Lung (tissue), 12 donors: Measurements from ENCODE around the gene ERCC6L2. TPM values are rescaled to one million over a fixed set of nuclear protein-coding genes. Genes with fewer than 3 reads are reported as not detected.

Source experiments
- ATAC-seq: fragments of 200-7000 bp; cut with Tn5 transposase; one replicate; pipeline ENCODE4 v1.9.1; 2020; ENCODE audit warnings: moderate number of reproducible peaks; ENCODE audit not compliant: insufficient read depth, low FRiP score
- DNase-seq, 3 donors: peaks; one replicate each; pipeline ENCODE4 v3.0.0-alpha.2; 2013 to 2017
- H3K27ac ChIP-seq, 2 donors: one replicate each; pipeline ENCODE4 v1.5.1; 2013; ENCODE audit warnings: mild to moderate bottlenecking in 2 of 2, moderate library complexity in 2 of 2, control low read depth in 1 of 2, inconsistent platforms in 1 of 2, low read depth in 1 of 2, low read length in 1 of 2
- H3K27me3 ChIP-seq, 3 donors: one replicate each; pipeline ENCODE4 v1.5.1; 2013; ENCODE audit warnings: low read length in 2 of 3; ENCODE audit not compliant: control insufficient read depth in 3 of 3, insufficient read depth in 3 of 3
- H3K36me3 ChIP-seq, 4 donors: one replicate each; pipeline ENCODE4 v1.5.1; 2013; ENCODE audit warnings: low read length in 4 of 4, mild to moderate bottlenecking in 1 of 4, moderate library complexity in 1 of 4; ENCODE audit not compliant: control insufficient read depth in 4 of 4, insufficient read depth in 4 of 4
- H3K4me1 ChIP-seq, 5 donors: one replicate each; pipeline ENCODE4 v1.5.1; 2013; ENCODE audit warnings: low read length in 5 of 5, mild to moderate bottlenecking in 2 of 5, moderate library complexity in 1 of 5; ENCODE audit not compliant: control insufficient read depth in 5 of 5, insufficient read depth in 5 of 5
- H3K4me3 ChIP-seq: one replicate; pipeline ENCODE4 v1.5.1; 2013; ENCODE audit warnings: mild to moderate bottlenecking, control low read depth, moderate library complexity
- H3K9ac ChIP-seq, 2 donors: one replicate each; pipeline ENCODE4 v1.5.1; 2013; ENCODE audit warnings: low read length in 2 of 2, control low read depth in 1 of 2; ENCODE audit not compliant: insufficient read depth in 1 of 2
- H3K9me3 ChIP-seq, 4 donors: one replicate each; pipeline ENCODE4 v1.5.1; 2013; ENCODE audit warnings: low read length in 3 of 4, mild to moderate bottlenecking in 1 of 4, moderate library complexity in 1 of 4; ENCODE audit not compliant: control insufficient read depth in 4 of 4, insufficient read depth in 3 of 4
- CTCF ChIP-seq: IDR thresholded peaks from 2 replicates; pipeline ENCODE4 v1.5.1; 2012; ENCODE audit warnings: mild to moderate bottlenecking; ENCODE audit errors: control extremely low read depth, extremely low read depth
- WGBS, 2 donors: extraction: QIAGEN DNeasy Blood & Tissue Kit; methylation state at CpG; one replicate each; pipeline ENCODE4 v1.1.7; 2013; 5-methylcytosine and 5-hydroxymethylcytosine counted together
- polyA plus RNA-seq, 2 donors: library from polyadenylated mRNA; stranded (reverse); fragments of 200-250 nt; gene quantifications; one replicate each; pipeline ENCODE4 v1.2.1, GENCODE V29; 2013
- total RNA-seq, 2 donors: library from RNA; depleted of rRNA in 1 of 2; stranded (reverse); fragments of >200 nt in 1 of 2; gene quantifications; one replicate each; pipeline ENCODE4 v1.2.1, GENCODE V29; 2014 to 2021
- donor health status: control.
- donor health status: control.
- donor health status: Bipolar disorder and iron deficiency.
- donor health status: healthy.
- donor health status: DM: yes; HTN: yes; CAD: no.

The ERCC6L2 gene
- total and polyA plus RNA-seq, 4 donors, result 4.3 to 125 (median 24.5) TPM

- 98 to 100% methylated on average over 1 of the region's 1 CpG for WGBS, 2 donors
- H3K9me3 ChIP-seq, result peaks cover 0 to 9% (median 4%) of the 10 kb centered on the region in 4 donors
- H3K4me1 ChIP-seq, result no peaks in the 10 kb centered on the region
- no peak for DNase-seq
- no peak for TF ChIP-seq CTCF
- no peaks in the 10 kb centered on the region for H3K27me3 ChIP-seq
- peaks cover 4 to 66% (median 36%) of the 10 kb centered on the region in 4 donors for H3K36me3 ChIP-seq
- no peak overlapping the region for H3K4me3 ChIP-seq
- ATAC-seq, result no peak
- H3K9ac ChIP-seq, result no peak overlapping the region
- H3K27ac ChIP-seq, result no peak overlapping the region
These were observed 63.2 kb downstream of the ERCC6L2 start for GRCh38 chr9:95938724-95939123.

- DNase-seq, result no peak
- Histone ChIP-seq H3K4me1 (no peaks in the 10 kb centered on the region), H3K27me3 (no peaks in the 10 kb centered on the region), H3K36me3 (peaks cover 3 to 68% (median 38%) of the 10 kb centered on the region in 4 donors), H3K4me3 (no peak overlapping the region), H3K9ac (no peak overlapping the region), H3K9me3 (peaks cover 0 to 10% (median 4%) of the 10 kb centered on the region in 4 donors), H3K27ac (no peak overlapping the region)
- no peak for TF ChIP-seq CTCF
- WGBS, 2 donors, result 93 to 98% methylated on average over 1 of the region's 1 CpG
- ATAC-seq, result no peak
These were observed 64.0 kb downstream of the ERCC6L2 start for GRCh38 chr9:95939472-95939871.

- Histone ChIP-seq H3K36me3 (peaks cover 3 to 65% (median 35%) of the 10 kb centered on the region in 4 donors), H3K9me3 (peaks cover 0 to 10% (median 4%) of the 10 kb centered on the region in 4 donors), H3K4me1 (no peaks in the 10 kb centered on the region), H3K27me3 (no peaks in the 10 kb centered on the region), H3K4me3 (no peak overlapping the region), H3K27ac (no peak overlapping the region), H3K9ac (no peak overlapping the region)
- ATAC-seq, result no peak
- DNase-seq, result no peak
- 97 to 99% methylated on average over 2 of the region's 2 CpGs for WGBS, 2 donors
- no peak for TF ChIP-seq CTCF
These were observed 64.8 kb downstream of the ERCC6L2 start for GRCh38 chr9:95940265-95940664.

GRCh38 chr9:95942016-95942415 is 66.5 kb downstream of the ERCC6L2 start:
- TF ChIP-seq CTCF, result no peak
- no peak overlapping the region for H3K9ac ChIP-seq

More at GRCh38 chr9:95942016-95942415, 66.5 kb downstream of the ERCC6L2 start:
- H3K27me3 ChIP-seq, result no peaks in the 10 kb centered on the region
- H3K4me1 ChIP-seq, result no peaks in the 10 kb centered on the region
- no peak overlapping the region for H3K27ac ChIP-seq
- WGBS, 2 donors, result 95 to 96% methylated on average over 4 of the region's 4 CpGs
- H3K4me3 ChIP-seq, result no peak overlapping the region
- ATAC-seq (no peak), DNase-seq (no peak)
- H3K9me3 ChIP-seq, result peaks cover 0 to 13% (median 6%) of the 10 kb centered on the region in 4 donors
- peaks cover 8 to 59% (median 32%) of the 10 kb centered on the region in 4 donors for H3K36me3 ChIP-seq
